Heart right ventricle (tissue), 16 donors: ENCODE data around the gene PRKCQ. TPM values are rescaled to one million over a fixed set of nuclear protein-coding genes. Genes with fewer than 3 reads are reported as not detected.

Source experiments
- ATAC-seq, 8 donors: fragments of 200-7000 bp; cut with Tn5 transposase; one replicate each; pipeline ENCODE4 v1.9.1; 2020; ENCODE audit warnings: mild to moderate bottlenecking in 8 of 8, moderate library complexity in 8 of 8, moderate number of reproducible peaks in 1 of 8
- DNase-seq, 2 donors: peaks; one replicate each; pipeline ENCODE4 v3.0.0-alpha.2; 2020
- H3K27ac ChIP-seq, 10 donors: fragments of 200-600 bp; sonication (generic) in 2 of 10; one replicate each; pipeline versions ENCODE4 v1.5.0 to v1.8.0; 2020 to 2022; ENCODE audit warnings: mild to moderate bottlenecking in 3 of 10
- H3K27me3 ChIP-seq, 7 donors: fragments of 200-600 bp; one replicate each; pipeline ENCODE4 v1.8.0; 2021 to 2022; ENCODE audit warnings: mild to moderate bottlenecking in 2 of 7
- H3K36me3 ChIP-seq, 9 donors: fragments of 200-600 bp; sonication (generic) in 1 of 9; one replicate each; pipeline versions ENCODE4 v1.5.0 to v1.8.0; 2020 to 2022; ENCODE audit warnings: mild to moderate bottlenecking in 2 of 9
- H3K4me1 ChIP-seq, 9 donors: fragments of 200-600 bp; sonication (generic) in 1 of 9; one replicate each; pipeline versions ENCODE4 v1.5.0 to v1.8.0; 2020 to 2022; ENCODE audit warnings: mild to moderate bottlenecking in 4 of 9
- H3K4me3 ChIP-seq, 10 donors: fragments of 200-600 bp; sonication (generic) in 2 of 10; one replicate each; pipeline versions ENCODE4 v1.5.0 to v1.8.0; 2020 to 2022; ENCODE audit warnings: mild to moderate bottlenecking in 7 of 10, moderate library complexity in 2 of 10
- H3K9me3 ChIP-seq, 11 donors: fragments of 200-600 bp in 10 of 11; sonication (generic) in 2 of 11; one replicate each; pipeline versions ENCODE4 v1.5.0 to v1.8.0; 2013 to 2022; ENCODE audit warnings: mild to moderate bottlenecking in 2 of 11, control low read depth in 1 of 11, moderate library complexity in 1 of 11
- WGBS, 2 donors: extraction: QIAGEN DNeasy Blood & Tissue Kit; methylation state at CpG; one replicate each; pipeline ENCODE4 v1.1.7; 2013; ENCODE audit warnings: inconsistent platforms in 1 of 2; 5-methylcytosine and 5-hydroxymethylcytosine counted together
- intact Hi-C, 10 donors: fragments of 100-400 bp; cut with DNase I; formaldehyde crosslinking; loops; one replicate each; pipeline versions ENCODE4 v1.11.1 to v1.14.2; 2022
- polyA plus RNA-seq, 2 donors: library from polyadenylated mRNA; stranded (reverse); fragments of 200-250 nt; gene quantifications; one replicate each; pipeline ENCODE4 v1.2.3, GENCODE V29; 2013
- total RNA-seq, 10 donors: library from RNA; stranded (reverse); fragmentation: NEBNext Ultra II Directional in 3 of 10; extraction: Animal tissue kit (Norgen Biotek cat#: 25700) in 3 of 10; gene quantifications; one replicate each; pipeline versions ENCODE4 v1.2.1 to v1.2.4, GENCODE V29; 2021 to 2023
- TF ChIP-seq, protein P1 (sequence below), 9 donors: fragments of 200-600 bp; sonication (generic) in 2 of 9; IDR thresholded peaks; one replicate each; pipeline versions ENCODE4 v1.5.0 to v1.8.0; 2021 to 2022; ENCODE audit warnings: antibody characterized with exemption in 9 of 9, mild to moderate bottlenecking in 5 of 9, moderate library complexity in 1 of 9
- donor health status: Arrhythmogenic right ventricular cardiomyopathy.
- donor health status: ischemic (EF 13 %, LVEDD 7.1; RV severe dilation, severe dysfunction).
- donor health status: healthy with polysubstance abuse.
- donor health status: DM: no; HTN: yes; CAD: no.
- donor health status: DM: no; HTN: no; CAD: no.
- donor health status: ischemic (EF 25% LVEDD 6.9; RV normal size, moderate dysfunction).
- donor health status: ischemic (EF 25% LVEDD 5.7; RV mildly dilated, moderate dysfunction).
- donor health status: healthy.
- donor health status: DM: yes; HTN: yes; CAD: no.
- donor health status: Ischemic cardiomyopathy.
- donor health status: ischemic (EF 35%, LVEDD 5.7; RV mildly dilated, moderate dysfunction).
- donor health status: nonischemic (EF 11% LVEDD 7.7; RV severe dilation, severe dysfunction).
- donor health status: DM: yes; HTN: yes; CAD: no.
- donor health status: PGD.
- donor health status: ischemic (EF 29% LVEDD 5.4; RV normal size, mild dysfunction).
- donor health status: nonischemic (EF 23%, LVEDD 6.1; RV moderate dilation, normal function).

Gene PRKCQ
- total and polyA plus RNA-seq, 12 donors, result 0.04 to 2.0 (median 0.27) TPM; not detected in 2

GRCh38 chr10:6423004-6423403, 157.1 kb downstream of the PRKCQ start:
- no peak for ATAC-seq
- H3K4me1 ChIP-seq, result no peaks in the 10 kb centered on the region
- H3K4me3 ChIP-seq, result no peak overlapping the region
- 78 to 87% methylated on average over 4 of the region's 4 CpGs for WGBS, 2 donors
- DNase-seq, result no peak
- H3K36me3 ChIP-seq, result no peaks in the 10 kb centered on the region
- no peaks in the 10 kb centered on the region for H3K9me3 ChIP-seq
- peaks cover 0 to 8% (median 0%) of the 10 kb centered on the region in 7 donors for H3K27me3 ChIP-seq
- intact Hi-C loops, result no loop called here
- TF ChIP-seq, protein P1, sequence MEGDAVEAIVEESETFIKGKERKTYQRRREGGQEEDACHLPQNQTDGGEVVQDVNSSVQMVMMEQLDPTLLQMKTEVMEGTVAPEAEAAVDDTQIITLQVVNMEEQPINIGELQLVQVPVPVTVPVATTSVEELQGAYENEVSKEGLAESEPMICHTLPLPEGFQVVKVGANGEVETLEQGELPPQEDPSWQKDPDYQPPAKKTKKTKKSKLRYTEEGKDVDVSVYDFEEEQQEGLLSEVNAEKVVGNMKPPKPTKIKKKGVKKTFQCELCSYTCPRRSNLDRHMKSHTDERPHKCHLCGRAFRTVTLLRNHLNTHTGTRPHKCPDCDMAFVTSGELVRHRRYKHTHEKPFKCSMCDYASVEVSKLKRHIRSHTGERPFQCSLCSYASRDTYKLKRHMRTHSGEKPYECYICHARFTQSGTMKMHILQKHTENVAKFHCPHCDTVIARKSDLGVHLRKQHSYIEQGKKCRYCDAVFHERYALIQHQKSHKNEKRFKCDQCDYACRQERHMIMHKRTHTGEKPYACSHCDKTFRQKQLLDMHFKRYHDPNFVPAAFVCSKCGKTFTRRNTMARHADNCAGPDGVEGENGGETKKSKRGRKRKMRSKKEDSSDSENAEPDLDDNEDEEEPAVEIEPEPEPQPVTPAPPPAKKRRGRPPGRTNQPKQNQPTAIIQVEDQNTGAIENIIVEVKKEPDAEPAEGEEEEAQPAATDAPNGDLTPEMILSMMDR (IDR thresholded peaks at IDR 0.05), result no peak
- H3K27ac ChIP-seq, result no peak overlapping the region

- TF ChIP-seq, protein P1 (IDR thresholded peaks at IDR 0.05), result no peak
- H3K36me3 ChIP-seq, result no peaks in the 10 kb centered on the region
- no peak for DNase-seq
- intact Hi-C loops, result loop anchor here in 9 of 10 donors (5.0 to 10.0 kb wide), 5 partner anchors 246 to 1016 kb away; no protein-coding TSS in a partner anchor
- no peaks in the 10 kb centered on the region for H3K4me1 ChIP-seq
- peaks cover 0 to 8% (median 0%) of the 10 kb centered on the region in 7 donors for H3K27me3 ChIP-seq
- WGBS, 2 donors, result 73 to 77% methylated on average over 2 of the region's 2 CpGs
- no peak overlapping the region for H3K4me3 ChIP-seq
- H3K27ac ChIP-seq, result no peak overlapping the region
- H3K9me3 ChIP-seq, result no peaks in the 10 kb centered on the region
- ATAC-seq, result no peak
These were observed 161.4 kb downstream of the PRKCQ start for GRCh38 chr10:6418613-6419216.

GRCh38 chr10:6418167-6418566, 161.9 kb downstream of the PRKCQ start:
- no peak overlapping the region for H3K27ac ChIP-seq
- no peaks in the 10 kb centered on the region for H3K4me1 ChIP-seq
- H3K9me3 ChIP-seq, result no peaks in the 10 kb centered on the region
- no peak for ATAC-seq
- intact Hi-C loops, result loop anchor here in 9 of 10 donors (5.0 to 10.0 kb wide), 5 partner anchors 247 to 1017 kb away; no protein-coding TSS in a partner anchor
- no peak for DNase-seq
- H3K36me3 ChIP-seq, result no peaks in the 10 kb centered on the region
- TF ChIP-seq, protein P1 (IDR thresholded peaks at IDR 0.05), result no peak
- WGBS, 2 donors, result 48% methylated on average over 5 of the region's 5 CpGs
- peaks cover 0 to 8% (median 0%) of the 10 kb centered on the region in 7 donors for H3K27me3 ChIP-seq
- no peak overlapping the region for H3K4me3 ChIP-seq

DNA sequence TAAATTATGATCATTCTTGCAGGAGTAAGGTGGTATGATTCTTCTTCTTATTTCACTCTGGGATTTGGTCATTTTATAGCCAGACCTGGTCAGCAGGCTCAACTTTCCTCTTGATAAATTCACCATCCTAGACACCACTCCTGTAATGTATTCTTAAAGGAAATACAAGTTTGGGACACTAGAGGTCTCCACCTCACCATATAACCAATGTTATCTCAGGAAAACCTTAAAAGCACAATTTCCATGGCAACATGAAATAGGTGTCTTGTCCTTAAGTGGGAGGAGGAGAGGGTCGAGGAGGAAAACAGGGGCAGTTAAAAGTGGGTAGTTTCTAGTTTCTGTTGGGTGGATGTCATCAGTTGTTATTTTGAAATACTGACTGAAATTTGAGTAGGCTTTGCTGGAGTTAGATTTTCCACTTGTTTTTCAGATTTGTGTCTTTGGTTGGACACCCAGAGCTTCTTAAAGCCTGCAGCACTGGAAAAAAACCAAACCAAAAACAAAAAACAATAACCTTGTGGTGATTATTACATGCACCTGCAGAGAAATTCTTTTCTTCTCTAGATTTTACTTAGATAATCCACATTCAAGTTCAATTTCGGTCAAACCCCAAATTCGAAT, 163.1 kb downstream of the PRKCQ start:
- peaks cover 0 to 8% (median 0%) of the 10 kb centered on the region in 7 donors for H3K27me3 ChIP-seq
- no peak overlapping the region for H3K27ac ChIP-seq
- TF ChIP-seq, protein P1 (IDR thresholded peaks at IDR 0.05), result peak in 8 of 9 donors; percentile 33 to 73 (median 65)
- WGBS, 2 donors, result 60 to 61% methylated on average over 3 of the region's 3 CpGs
- H3K9me3 ChIP-seq, result no peaks in the 10 kb centered on the region
- H3K36me3 ChIP-seq, result no peaks in the 10 kb centered on the region
- H3K4me1 ChIP-seq, result no peaks in the 10 kb centered on the region
- intact Hi-C loops, result loop anchor here in 9 of 10 donors (5.0 to 10.0 kb wide), 5 partner anchors 248 to 1018 kb away; no protein-coding TSS in a partner anchor
- no peak overlapping the region for H3K4me3 ChIP-seq
- ATAC-seq, result peak in 4 of 8 donors; percentile 41 to 70 (median 50)
- DNase-seq, result no peak
